Stimulated activated CD8-positive, alpha-beta memory T cell treated with anti-CD3 and anti-CD28 coated beads, Interleukin-4, amount 100 ng/mL, for 4 hours (primary cell): ENCODE data around the gene RBM3.

Source experiments
- DNase-seq, 2 donors: peaks; one replicate each; pipeline ENCODE4 v3.0.0-alpha.2; 2020; ENCODE audit warnings: low read depth in 2 of 2, low spot score in 1 of 2

RBM3 gene

GRCh38 chrX:48576108-48576507 is 1.8 kb downstream of the RBM3 start:
- no peak for DNase-seq

- no peak for DNase-seq
Observed at GRCh38 chrX:48578661-48579128, 4.4 kb downstream of the RBM3 start.

GRCh38 chrX:48579259-48579658 is 5.0 kb downstream of the RBM3 start:
- no peak for DNase-seq

GRCh38 chrX:48580662-48581061 is 6.4 kb downstream of the RBM3 start:
- no peak for DNase-seq

- DNase-seq = no peak
Observed at GRCh38 chrX:48584698-48585097, 10.4 kb downstream of the RBM3 start.

GRCh38 chrX:48589482-48590162 is 15.3 kb downstream of the RBM3 start:
- no peak for DNase-seq

GRCh38 chrX:48590203-48591103 is 16.2 kb downstream of the RBM3 start:
- DNase-seq = no peak

- DNase-seq = no peak
Observed at GRCh38 chrX:48591255-48591791, 17.0 kb downstream of the RBM3 start.

- no peak for DNase-seq
Observed at GRCh38 chrX:48592971-48593370, 18.7 kb downstream of the RBM3 start.

- no peak for DNase-seq
Observed at GRCh38 chrX:48595929-48596328, 21.6 kb downstream of the RBM3 start.

GRCh38 chrX:48597353-48598264 is 23.3 kb downstream of the RBM3 start, which contains the start of gene WDR13:
WDR13 (plus strand) TSS chrX:48597492; CDS start chrX:48597997, 505 bp downstream.
- DNase-seq = peak; percentile 76 to 83

GRCh38 chrX:48598614-48599013 is 24.3 kb downstream of the RBM3 start:
- no peak for DNase-seq

GRCh38 chrX:48599341-48599740 is 25.1 kb downstream of the RBM3 start:
- no peak for DNase-seq

GRCh38 chrX:48600226-48600625 is 25.9 kb downstream of the RBM3 start:
- no peak for DNase-seq

GRCh38 chrX:48601741-48602394 is 27.6 kb downstream of the RBM3 start:
- no peak for DNase-seq

- DNase-seq = no peak
Observed at GRCh38 chrX:48604701-48605100, 30.4 kb downstream of the RBM3 start.

GRCh38 chrX:48606091-48606490 is 31.8 kb downstream of the RBM3 start:
- DNase-seq = no peak

- no peak for DNase-seq
Observed at GRCh38 chrX:48611703-48612102, 37.4 kb downstream of the RBM3 start.

- no peak for DNase-seq
Observed at GRCh38 chrX:48613502-48614160, 39.3 kb downstream of the RBM3 start.

GRCh38 chrX:48616576-48616975 is 42.3 kb downstream of the RBM3 start:
- no peak for DNase-seq
